ENCODE data around the gene ELL. TPM values are rescaled to one million over a fixed set of nuclear protein-coding genes. Genes with fewer than 3 reads are reported as not detected.

ELL gene
- total RNA-seq, 1 experiment from 2014 or later, result 17.0 TPM

DNA sequence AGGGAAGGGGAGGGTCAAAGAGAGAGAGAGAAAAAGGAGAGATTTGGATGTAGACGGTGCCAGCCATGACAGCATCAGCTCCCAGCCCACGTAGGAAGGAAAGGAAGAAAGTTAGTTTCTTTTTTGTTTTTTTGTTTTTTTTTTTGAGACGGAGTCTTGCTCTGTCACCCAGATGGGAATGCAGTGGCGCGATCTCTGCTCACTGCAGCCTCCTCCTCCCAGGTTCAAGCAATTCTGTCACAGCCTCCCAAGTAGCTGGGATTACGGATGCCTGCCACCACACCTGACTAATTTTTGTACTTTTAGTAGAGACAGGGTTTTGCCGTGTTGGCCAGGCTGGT is 27.6 kb downstream of the ELL start:
- peaks cover 2% of the 10 kb centered on the region for H4K20me1 ChIP-seq (ENCODE audit: control insufficient read depth, insufficient read depth, insufficient read length)
- H3K27me3 Mint-ChIP-seq (ENCODE audit: low read depth), result no peaks in the 10 kb centered on the region
- TF ChIP-seq, protein P1, sequence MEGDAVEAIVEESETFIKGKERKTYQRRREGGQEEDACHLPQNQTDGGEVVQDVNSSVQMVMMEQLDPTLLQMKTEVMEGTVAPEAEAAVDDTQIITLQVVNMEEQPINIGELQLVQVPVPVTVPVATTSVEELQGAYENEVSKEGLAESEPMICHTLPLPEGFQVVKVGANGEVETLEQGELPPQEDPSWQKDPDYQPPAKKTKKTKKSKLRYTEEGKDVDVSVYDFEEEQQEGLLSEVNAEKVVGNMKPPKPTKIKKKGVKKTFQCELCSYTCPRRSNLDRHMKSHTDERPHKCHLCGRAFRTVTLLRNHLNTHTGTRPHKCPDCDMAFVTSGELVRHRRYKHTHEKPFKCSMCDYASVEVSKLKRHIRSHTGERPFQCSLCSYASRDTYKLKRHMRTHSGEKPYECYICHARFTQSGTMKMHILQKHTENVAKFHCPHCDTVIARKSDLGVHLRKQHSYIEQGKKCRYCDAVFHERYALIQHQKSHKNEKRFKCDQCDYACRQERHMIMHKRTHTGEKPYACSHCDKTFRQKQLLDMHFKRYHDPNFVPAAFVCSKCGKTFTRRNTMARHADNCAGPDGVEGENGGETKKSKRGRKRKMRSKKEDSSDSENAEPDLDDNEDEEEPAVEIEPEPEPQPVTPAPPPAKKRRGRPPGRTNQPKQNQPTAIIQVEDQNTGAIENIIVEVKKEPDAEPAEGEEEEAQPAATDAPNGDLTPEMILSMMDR (conservative IDR thresholded peaks at IDR 0.05), result no peak
- no peak overlapping the region for H3K18ac ChIP-seq (ENCODE audit: insufficient read length, low read depth, low read length)
- no peak for DNase-seq
- no peaks in the 10 kb centered on the region for H3K9me3 ChIP-seq (ENCODE audit: control insufficient read depth, low read depth, low read length)
- WGBS (ENCODE audit: extremely low coverage, insufficient read length, low lambda C conversion rate), result no CpG with 5 or more reads among the region's 7 CpGs
- H3K27me3 ChIP-seq (ENCODE audit: insufficient read depth, low read length), result no peaks in the 10 kb centered on the region
- no peak overlapping the region for H2BK5ac ChIP-seq (ENCODE audit: insufficient read length, low read length)
- no peak overlapping the region for H3K27ac ChIP-seq (ENCODE audit: insufficient read length, low read depth, low read length)
- H3T11ph ChIP-seq (ENCODE audit: low read length), result no peak overlapping the region
- no peak overlapping the region for H4K5ac ChIP-seq (ENCODE audit: insufficient read length, low read depth, low read length)
- no peak overlapping the region for H2BK15ac ChIP-seq (ENCODE audit: low read depth, low read length)
- no peak overlapping the region for H3K14ac ChIP-seq (ENCODE audit: insufficient read depth, low read length)
- peaks cover 2% of the 10 kb centered on the region; the same call in 1 of the 2 replicates for H3K4me1 ChIP-seq (ENCODE audit: insufficient read depth, low read length)
- no peak overlapping the region for H2BK20ac ChIP-seq (ENCODE audit: low read depth, low read length, poor library complexity, severe bottlenecking)
- no peak overlapping the region for H3K23ac ChIP-seq (ENCODE audit: insufficient read length, low read depth, low read length)
- H3K4me1 Mint-ChIP-seq, result peaks cover 31 to 35% of the 10 kb centered on the region in 2 experiments
- no peak overlapping the region for H2AFZ ChIP-seq (ENCODE audit: low read length)
- H3K9ac ChIP-seq (ENCODE audit: extremely low read depth, insufficient read length, low read length), result no peak overlapping the region
- no peak overlapping the region for H3K56ac ChIP-seq (ENCODE audit: insufficient read length, low read depth, low read length)
- H3K4me2 ChIP-seq (ENCODE audit: insufficient read depth, insufficient read length, low read length), result no peak overlapping the region
- no peaks in the 10 kb centered on the region for H3K23me2 ChIP-seq (ENCODE audit: insufficient read length, low read depth, low read length, poor library complexity, severe bottlenecking)
- H3K4ac ChIP-seq (ENCODE audit: low read depth, low read length), result no peak overlapping the region
- peaks cover 2% of the 10 kb centered on the region; the same call in 1 of the 2 replicates for H3K79me2 ChIP-seq (ENCODE audit: insufficient read depth, low read length)
- no peaks in the 10 kb centered on the region; a peak in 1 of 7 replicates for H3K36me3 Mint-ChIP-seq (ENCODE audit: insufficient read depth in 1 of 3, low read depth in 3 of 3)
- H4K91ac ChIP-seq (ENCODE audit: insufficient read length, low read depth, low read length), result no peak overlapping the region
- H3K79me1 ChIP-seq (ENCODE audit: insufficient read depth, low read depth, low read length, poor library complexity, severe bottlenecking), result peaks cover 3% of the 10 kb centered on the region
- no peak overlapping the region for H4K8ac ChIP-seq (replicated peaks; ENCODE audit: insufficient read length, low read depth, low read length)
- H2AK5ac ChIP-seq (ENCODE audit: insufficient read length, low read length), result no peak overlapping the region
- no peak overlapping the region for H2BK120ac ChIP-seq (ENCODE audit: low read depth, low read length, poor library complexity, severe bottlenecking)
- no peaks in the 10 kb centered on the region for H3K9me3 Mint-ChIP-seq
- no peak overlapping the region for H2BK12ac ChIP-seq (ENCODE audit: insufficient read length, low read depth, low read length)
- H3K4me3 Mint-ChIP-seq, result no peak overlapping the region
- H3K27ac Mint-ChIP-seq, result no peak overlapping the region
